ENCODE data around the gene GGTA1. TPM values are rescaled to one million over a fixed set of nuclear protein-coding genes. Genes with fewer than 3 reads are reported as not detected.
"Not testable (repeated sequence)": the region's sequence is repeated elsewhere in the genome, so short reads cannot be mapped to it uniquely, and the experiment has no call there.

The GGTA1 gene
- total RNA-seq, 4 donors from 2014 or later = 5.6 to 18.7 (median 9.5) TPM

DNA sequence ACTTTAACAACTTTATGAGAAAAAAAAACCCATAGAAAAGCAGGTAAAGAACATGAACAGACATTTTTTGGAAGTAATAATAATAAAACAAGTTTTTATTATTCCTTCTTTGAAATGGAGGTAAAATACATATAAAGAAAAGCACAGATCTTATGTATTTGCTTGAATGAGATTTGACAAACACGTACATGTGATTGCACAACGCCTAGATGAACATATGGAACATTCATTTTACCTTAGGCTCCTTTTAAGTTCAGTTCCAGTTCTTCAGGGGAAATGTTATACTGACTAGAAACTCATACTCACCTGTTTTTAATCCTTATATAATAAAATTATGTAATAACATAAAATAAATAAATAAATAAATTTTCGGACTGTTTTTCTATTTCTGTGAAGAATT is 61.8 kb downstream of the GGTA1 start:
- Histone ChIP-seq H3K27ac (replicated peaks in 1 of 4) (no peak overlapping the region), H3K36me3 (no peaks in the 10 kb centered on the region), H3K4me1 (peaks cover 0 to 6% (median 0%) of the 10 kb centered on the region in 4 donors), H3K9me3 (no peaks in the 10 kb centered on the region), H3K4me3 (no peak overlapping the region), H3K27me3 (no peaks in the 10 kb centered on the region)
- no peak for DNase-seq (ENCODE audit: extremely low spot score)
- intact Hi-C loops (cut with DNase I) = no loop called here
- 92% methylated on average over 3 of the region's 3 CpGs for WGBS
- TF ChIP-seq POLR2AphosphoS5 (IDR thresholded peaks at IDR 0.05) (no peak), CTCF (IDR thresholded peaks at IDR 0.05) (no peak), EP300 (IDR thresholded peaks at IDR 0.05) (no peak)

DNA sequence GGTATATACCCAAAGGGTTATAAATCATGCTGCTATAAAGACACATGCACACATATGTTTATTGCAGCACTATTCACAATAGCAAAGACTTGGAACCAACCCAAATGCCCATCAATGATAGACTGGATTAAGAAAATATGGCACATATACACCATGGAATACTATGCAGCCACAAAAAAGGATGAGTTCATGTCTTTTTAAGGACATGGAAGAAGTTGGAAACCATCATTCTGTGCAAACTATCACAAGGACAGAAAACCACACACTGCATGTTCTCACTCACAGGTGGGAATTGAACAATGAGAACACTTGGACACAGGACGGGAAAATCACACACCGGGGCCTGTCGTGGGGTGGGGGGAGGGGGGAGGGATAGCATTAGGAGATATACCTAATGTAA is 62.6 kb downstream of the GGTA1 start:
- DNase-seq (ENCODE audit: extremely low spot score); H3K27ac ChIP-seq (replicated peaks in 1 of 4); H3K9me3 ChIP-seq; intact Hi-C loops (cut with DNase I); H3K4me1 ChIP-seq; H3K4me3 ChIP-seq; H3K36me3 ChIP-seq; H3K27me3 ChIP-seq: not testable (repeated sequence)
- WGBS = 96% methylated on average over 3 of the region's 3 CpGs

DNA sequence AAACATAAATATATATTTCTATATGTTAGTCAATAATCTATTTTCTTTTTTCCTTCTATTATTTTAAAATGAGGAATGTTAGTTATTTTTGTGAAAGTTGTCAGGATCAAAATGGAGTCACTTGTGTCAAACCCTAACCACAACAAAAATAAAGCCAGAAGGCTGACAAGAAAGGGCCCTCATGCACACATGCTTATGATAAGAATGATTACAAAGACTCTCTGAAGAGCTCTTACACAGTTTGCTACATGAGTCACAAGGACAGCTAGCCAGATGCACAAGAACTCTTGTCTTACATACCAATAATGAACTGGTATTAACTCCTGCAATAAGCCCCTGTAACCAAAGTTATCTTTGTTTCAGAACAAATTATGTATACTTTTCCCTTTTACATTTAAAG is 64.7 kb downstream of the GGTA1 start:
- intact Hi-C loops (cut with DNase I) = no loop called here
- H3K36me3 ChIP-seq = no peaks in the 10 kb centered on the region
- no peaks in the 10 kb centered on the region for H3K27me3 ChIP-seq
- no peak overlapping the region for H3K4me3 ChIP-seq
- H3K9me3 ChIP-seq = no peaks in the 10 kb centered on the region
- H3K27ac ChIP-seq (replicated peaks in 1 of 4) = no peak overlapping the region
- peaks cover 0 to 4% (median 0%) of the 10 kb centered on the region in 4 donors for H3K4me1 ChIP-seq
- TF ChIP-seq EP300 (IDR thresholded peaks at IDR 0.05) = no peak
- TF ChIP-seq POLR2AphosphoS5 (IDR thresholded peaks at IDR 0.05) = no peak
- TF ChIP-seq CTCF (IDR thresholded peaks at IDR 0.05) = no peak
- TF ChIP-seq POLR2A (IDR thresholded peaks at IDR 0.05; ENCODE audit: low read depth) = no peak
- DNase-seq (ENCODE audit: extremely low spot score) = no peak

DNA sequence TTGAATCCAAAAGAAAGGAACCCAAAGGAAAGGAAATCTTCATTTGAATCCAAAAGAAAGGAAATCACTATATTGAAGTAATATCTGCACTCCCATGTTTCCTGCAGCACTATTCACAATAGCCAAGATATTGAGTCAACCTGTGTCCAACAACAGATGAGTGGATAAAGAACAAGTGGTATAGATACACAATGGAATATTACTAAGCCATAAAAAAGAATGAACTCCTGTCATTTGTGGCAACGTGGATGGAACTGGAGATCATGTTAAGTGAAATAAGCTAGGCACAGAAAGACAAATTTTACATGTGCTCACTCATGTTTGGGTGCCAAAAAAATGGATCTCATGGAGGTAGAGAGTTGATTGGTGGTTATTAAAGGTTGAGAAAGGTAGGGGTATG is 71.7 kb downstream of the GGTA1 start:
- TF ChIP-seq CTCF (IDR thresholded peaks at IDR 0.05) (no peak), EP300 (IDR thresholded peaks at IDR 0.05) (no peak), POLR2A (IDR thresholded peaks at IDR 0.05; ENCODE audit: low read depth) (no peak), POLR2AphosphoS5 (IDR thresholded peaks at IDR 0.05) (no peak)
- Histone ChIP-seq H3K4me3 (no peak overlapping the region), H3K4me1 (no peaks in the 10 kb centered on the region), H3K36me3 (no peaks in the 10 kb centered on the region), H3K27me3 (no peaks in the 10 kb centered on the region), H3K27ac (replicated peaks in 1 of 4) (no peak overlapping the region), H3K9me3 (no peaks in the 10 kb centered on the region)
- 72% methylated on average over 1 of the region's 1 CpG for WGBS
- DNase-seq (ENCODE audit: extremely low spot score) = no peak
- intact Hi-C loops (cut with DNase I) = no loop called here

DNA sequence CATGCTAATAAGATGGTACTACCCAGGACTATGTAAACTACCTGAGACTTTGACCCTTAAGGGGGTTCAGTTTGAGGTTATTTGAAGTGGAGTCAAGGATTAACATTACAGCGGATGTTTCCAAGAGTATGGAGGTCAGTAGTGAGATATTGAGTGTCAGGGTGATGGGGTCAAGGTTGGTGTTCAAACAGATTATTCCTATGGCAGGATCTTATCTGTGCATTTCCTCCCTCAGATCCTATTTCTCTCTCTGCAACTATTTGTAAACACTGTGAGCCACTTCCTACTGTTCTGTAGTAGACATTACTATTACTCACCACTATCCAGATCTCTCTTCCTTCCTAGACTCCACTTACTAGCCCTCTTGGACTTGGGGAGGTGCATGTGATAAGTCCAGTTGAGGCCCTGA is 75.6 kb downstream of the GGTA1 start:
- Histone ChIP-seq H3K9me3 (no peaks in the 10 kb centered on the region), H3K27ac (replicated peaks in 1 of 4) (no peak overlapping the region), H3K36me3 (no peaks in the 10 kb centered on the region), H3K4me1 (no peaks in the 10 kb centered on the region), H3K27me3 (no peaks in the 10 kb centered on the region), H3K4me3 (no peak overlapping the region)
- no peak for TF ChIP-seq CTCF (IDR thresholded peaks at IDR 0.05)
- no peak for TF ChIP-seq POLR2AphosphoS5 (IDR thresholded peaks at IDR 0.05)
- TF ChIP-seq EP300 (IDR thresholded peaks at IDR 0.05) = no peak
- TF ChIP-seq POLR2A (IDR thresholded peaks at IDR 0.05; ENCODE audit: low read depth) = no peak
- DNase-seq (ENCODE audit: extremely low spot score) = no peak
- intact Hi-C loops (cut with DNase I) = no loop called here
- 91% methylated on average over 1 of the region's 1 CpG for WGBS
